K562 (cell line): ENCODE results near the gene FBXO22. TPM values are rescaled to one million over a fixed set of nuclear protein-coding genes. Genes with fewer than 3 reads are reported as not detected.

Source experiments
- BMI1 ChIP-seq: fragments of 150-350 bp; IDR thresholded peaks from 2 replicates; pipeline ENCODE4 v1.6.1; 2014; ENCODE audit warnings: low read length
- CBX8 ChIP-seq: fragments of 200-600 bp; sonication (generic); IDR thresholded peaks from 2 replicates; pipeline ENCODE4 v1.6.1; 2012; ENCODE audit warnings: borderline replicate concordance, mixed run types, low read depth, mild to moderate bottlenecking, moderate library complexity, mixed read lengths, low read length, control low read depth, inconsistent platforms; ENCODE audit not compliant: poor library complexity, severe bottlenecking; ENCODE audit errors: extremely low read depth
- CTBP1 ChIP-seq: fragments of 450-650 bp; IDR thresholded peaks from 2 replicates; pipeline ENCODE4 v1.6.1; 2016; ENCODE audit warnings: borderline replicate concordance
- GABPA ChIP-seq: fragments of 200-800 bp; sonication (Bioruptor generic); conservative IDR thresholded peaks from 2 replicates; pipeline ENCODE4 v1.6.1; 2016; ENCODE audit warnings: low read depth, missing genetic modification characterization, missing compliant biosample characterization
- HLTF ChIP-seq: fragments of 450-650 bp; IDR thresholded peaks from 2 replicates; pipeline ENCODE4 v1.6.1; 2016
- KDM5B ChIP-seq: fragments of 200-600 bp; sonication (generic); IDR thresholded peaks from 2 replicates; pipeline ENCODE4 v1.6.1; 2012; ENCODE audit warnings: low read depth, mild to moderate bottlenecking, moderate library complexity, low read length, control low read depth, inconsistent platforms; ENCODE audit not compliant: insufficient replicate concordance
- KLF1 ChIP-seq: fragments of 450-650 bp; IDR thresholded peaks from 2 replicates; pipeline ENCODE4 v1.6.1; 2016; ENCODE audit warnings: missing genetic modification characterization, missing compliant biosample characterization
- NR2F6 ChIP-seq: fragments of 450-650 bp; formaldehyde crosslinking; IDR thresholded peaks from 2 replicates; pipeline ENCODE4 v1.4.0; 2020; ENCODE audit warnings: mild to moderate bottlenecking
- PHF20 ChIP-seq: fragments of 450-650 bp; IDR thresholded peaks from 2 replicates; pipeline ENCODE4 v1.6.1; 2018; ENCODE audit not compliant: partially characterized antibody
- SMARCE1 ChIP-seq: fragments of 450-650 bp; IDR thresholded peaks from 2 replicates; pipeline ENCODE4 v1.7.1; 2016; ENCODE audit warnings: mild to moderate bottlenecking
- SOX6 ChIP-seq: fragments of 450-650 bp; IDR thresholded peaks from 2 replicates; pipeline ENCODE4 v1.6.1; 2014; ENCODE audit warnings: mild to moderate bottlenecking
- ZNF699 ChIP-seq: fragments of 250-450 bp; sonication (Bioruptor Pico); IDR thresholded peaks from 2 replicates; pipeline ENCODE4 v1.8.0; 2021; ENCODE audit warnings: mild to moderate bottlenecking, moderate library complexity; ENCODE audit not compliant: insufficient replicate concordance
- ZNF780A ChIP-seq: fragments of 250-450 bp; sonication (Bioruptor Pico); IDR thresholded peaks from 2 replicates; pipeline ENCODE4 v1.5.0; 2021; ENCODE audit warnings: mild to moderate bottlenecking
- polyA plus RNA-seq, 8 experiments: library from polyadenylated mRNA; depleted of rRNA in 4 of 8; stranded (reverse) in 5 of 8; unstranded in 3 of 8; fragments of >200 nt; fragmentation: Nextera tagmentation in 2 of 8; fragmentation: Illumina TruSeq in 1 of 8; extraction: Ambion mirVana in 2 of 8; extraction: Trizol in 1 of 8; gene quantifications; 2 replicates each; pipeline versions ENCODE4 v1.2.1 to v1.2.3, GENCODE V29; 2011 to 2014; ENCODE audit warnings: inconsistent platforms in 1 of 8, missing spikeins in 1 of 8
- total RNA-seq, 7 experiments: library from RNA; depleted of rRNA in 6 of 7; stranded (reverse); fragments of >200 nt in 6 of 7; fragmentation: Illumina TruSeq in 2 of 7; extraction: Trizol in 2 of 7; gene quantifications; 2 replicates each; pipeline versions ENCODE4 v1.2.1 to v1.2.3, GENCODE V29; 2011 to 2021; ENCODE audit warnings: low replicate concordance in 1 of 7
- TF ChIP-seq, protein P1 (sequence below): fragments of 250-450 bp; sonication (Bioruptor Pico); IDR thresholded peaks from 2 replicates; pipeline ENCODE4 v1.5.1; 2021; ENCODE audit warnings: mild to moderate bottlenecking
- TF ChIP-seq, protein P2 (sequence below): sonication (generic); formaldehyde crosslinking; IDR thresholded peaks from 2 replicates; pipeline ENCODE4 v1.5.0; 2020; ENCODE audit warnings: missing genetic modification reagents
- TF ChIP-seq, protein P3 (sequence below): fragments of 450-650 bp; IDR thresholded peaks from one replicate; pipeline ENCODE4 v1.6.1; 2018; ENCODE audit warnings: mild to moderate bottlenecking, moderate library complexity; ENCODE audit not compliant: partially characterized antibody
- TF ChIP-seq, protein P4 (sequence below): sonication (generic); formaldehyde crosslinking; IDR thresholded peaks from 2 replicates; pipeline ENCODE4 v1.8.0; 2022; ENCODE audit warnings: missing genetic modification reagents, mild to moderate bottlenecking, borderline replicate concordance
- TF ChIP-seq, protein P5 (sequence below), 3 experiments: IDR thresholded peaks in 2 of 3; conservative IDR thresholded peaks in 1 of 3; 2 replicates each; pipeline ENCODE4 v1.5.1; 2011 to 2012; ENCODE audit warnings: low read length in 3 of 3, mild to moderate bottlenecking in 3 of 3, control low read depth in 2 of 3, improper control_type of control experiment in 1 of 3, inconsistent platforms in 1 of 3, low read depth in 1 of 3, mixed read lengths in 1 of 3, moderate library complexity in 1 of 3; ENCODE audit not compliant: insufficient read depth in 2 of 3

The FBXO22 gene
- total and polyA plus RNA-seq, 9 of the 15 experiments (the other 6 are each of a cell fraction or from before 2014, with no cell fraction given) = 24.4 to 99.4 (median 66.5) TPM

DNA sequence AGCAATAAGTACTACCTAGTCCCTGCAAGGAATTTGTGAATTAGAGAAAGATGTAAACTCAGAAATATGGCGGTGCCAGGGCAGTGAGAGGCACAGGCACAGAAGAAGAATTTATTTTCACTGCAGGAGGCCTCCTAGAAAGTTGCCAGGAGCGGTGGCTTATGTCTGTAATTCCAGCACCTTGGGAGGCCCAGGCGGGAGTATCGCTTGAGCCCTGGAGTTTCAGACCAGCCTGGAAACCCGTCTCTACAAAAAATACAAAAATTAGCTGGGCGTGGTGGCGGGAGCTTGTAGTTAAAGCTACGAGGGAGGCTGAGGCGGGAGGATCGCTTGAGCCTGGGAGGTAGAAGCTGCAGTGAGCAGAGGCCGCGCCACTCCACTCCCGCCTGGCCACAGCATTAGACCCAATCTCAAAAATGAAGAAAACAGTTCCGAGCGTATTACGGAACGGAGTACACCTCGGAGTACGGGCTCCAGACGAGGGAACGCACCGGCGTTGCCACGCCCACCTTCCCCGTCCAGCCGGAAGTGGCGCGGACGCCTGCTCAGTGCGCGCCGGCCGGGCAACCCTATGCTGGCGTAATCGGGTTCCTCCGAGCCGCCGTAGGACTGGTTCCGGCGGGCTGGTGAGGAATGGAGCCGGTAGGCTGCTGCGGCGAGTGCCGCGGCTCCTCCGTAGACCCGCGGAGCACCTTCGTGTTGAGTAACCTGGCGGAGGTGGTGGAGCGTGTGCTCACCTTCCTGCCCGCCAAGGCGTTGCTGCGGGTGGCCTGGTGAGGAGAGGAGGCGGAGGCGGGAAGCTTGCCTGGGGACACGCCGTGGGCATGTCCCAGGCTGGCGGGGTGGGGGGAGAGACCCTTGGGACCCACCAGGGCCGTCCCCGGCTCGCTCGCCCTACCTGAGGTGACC lies at the start of gene FBXO22 (continued):
- TF ChIP-seq, protein P1, sequence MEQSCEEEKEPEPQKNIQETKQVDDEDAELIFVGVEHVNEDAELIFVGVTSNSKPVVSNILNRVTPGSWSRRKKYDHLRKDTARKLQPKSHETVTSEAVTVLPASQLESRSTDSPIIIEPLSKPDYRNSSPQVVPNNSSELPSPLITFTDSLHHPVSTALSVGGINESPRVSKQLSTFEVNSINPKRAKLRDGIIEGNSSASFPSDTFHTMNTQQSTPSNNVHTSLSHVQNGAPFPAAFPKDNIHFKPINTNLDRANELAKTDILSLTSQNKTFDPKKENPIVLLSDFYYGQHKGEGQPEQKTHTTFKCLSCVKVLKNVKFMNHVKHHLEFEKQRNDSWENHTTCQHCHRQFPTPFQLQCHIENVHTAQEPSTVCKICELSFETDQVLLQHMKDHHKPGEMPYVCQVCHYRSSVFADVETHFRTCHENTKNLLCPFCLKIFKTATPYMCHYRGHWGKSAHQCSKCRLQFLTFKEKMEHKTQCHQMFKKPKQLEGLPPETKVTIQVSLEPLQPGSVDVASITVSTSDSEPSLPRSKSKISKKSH (CRISPR knock-in tag) = no peak
- TF ChIP-seq, protein P2, sequence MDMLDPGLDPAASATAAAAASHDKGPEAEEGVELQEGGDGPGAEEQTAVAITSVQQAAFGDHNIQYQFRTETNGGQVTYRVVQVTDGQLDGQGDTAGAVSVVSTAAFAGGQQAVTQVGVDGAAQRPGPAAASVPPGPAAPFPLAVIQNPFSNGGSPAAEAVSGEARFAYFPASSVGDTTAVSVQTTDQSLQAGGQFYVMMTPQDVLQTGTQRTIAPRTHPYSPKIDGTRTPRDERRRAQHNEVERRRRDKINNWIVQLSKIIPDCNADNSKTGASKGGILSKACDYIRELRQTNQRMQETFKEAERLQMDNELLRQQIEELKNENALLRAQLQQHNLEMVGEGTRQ (CRISPR knock-in tag) = no peak
- peak; percentile 99 for TF ChIP-seq GABPA
- TF ChIP-seq SMARCE1 = no peak
- TF ChIP-seq CTBP1 = peak; percentile 86
- no peak for TF ChIP-seq ZNF780A
- no peak for TF ChIP-seq ZNF699 (CRISPR knock-in tag)
- TF ChIP-seq, protein P3, sequence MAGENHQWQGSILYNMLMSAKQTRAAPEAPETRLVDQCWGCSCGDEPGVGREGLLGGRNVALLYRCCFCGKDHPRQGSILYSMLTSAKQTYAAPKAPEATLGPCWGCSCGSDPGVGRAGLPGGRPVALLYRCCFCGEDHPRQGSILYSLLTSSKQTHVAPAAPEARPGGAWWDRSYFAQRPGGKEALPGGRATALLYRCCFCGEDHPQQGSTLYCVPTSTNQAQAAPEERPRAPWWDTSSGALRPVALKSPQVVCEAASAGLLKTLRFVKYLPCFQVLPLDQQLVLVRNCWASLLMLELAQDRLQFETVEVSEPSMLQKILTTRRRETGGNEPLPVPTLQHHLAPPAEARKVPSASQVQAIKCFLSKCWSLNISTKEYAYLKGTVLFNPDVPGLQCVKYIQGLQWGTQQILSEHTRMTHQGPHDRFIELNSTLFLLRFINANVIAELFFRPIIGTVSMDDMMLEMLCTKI = no peak
- peak; percentile 84 for TF ChIP-seq PHF20
- peak; percentile 55; the same call in 1 of the 2 replicates for TF ChIP-seq KLF1 (tag)
- TF ChIP-seq, protein P4, sequence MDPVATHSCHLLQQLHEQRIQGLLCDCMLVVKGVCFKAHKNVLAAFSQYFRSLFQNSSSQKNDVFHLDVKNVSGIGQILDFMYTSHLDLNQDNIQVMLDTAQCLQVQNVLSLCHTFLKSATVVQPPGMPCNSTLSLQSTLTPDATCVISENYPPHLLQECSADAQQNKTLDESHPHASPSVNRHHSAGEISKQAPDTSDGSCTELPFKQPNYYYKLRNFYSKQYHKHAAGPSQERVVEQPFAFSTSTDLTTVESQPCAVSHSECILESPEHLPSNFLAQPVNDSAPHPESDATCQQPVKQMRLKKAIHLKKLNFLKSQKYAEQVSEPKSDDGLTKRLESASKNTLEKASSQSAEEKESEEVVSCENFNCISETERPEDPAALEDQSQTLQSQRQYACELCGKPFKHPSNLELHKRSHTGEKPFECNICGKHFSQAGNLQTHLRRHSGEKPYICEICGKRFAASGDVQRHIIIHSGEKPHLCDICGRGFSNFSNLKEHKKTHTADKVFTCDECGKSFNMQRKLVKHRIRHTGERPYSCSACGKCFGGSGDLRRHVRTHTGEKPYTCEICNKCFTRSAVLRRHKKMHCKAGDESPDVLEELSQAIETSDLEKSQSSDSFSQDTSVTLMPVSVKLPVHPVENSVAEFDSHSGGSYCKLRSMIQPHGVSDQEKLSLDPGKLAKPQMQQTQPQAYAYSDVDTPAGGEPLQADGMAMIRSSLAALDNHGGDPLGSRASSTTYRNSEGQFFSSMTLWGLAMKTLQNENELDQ = no peak
- no peak for TF ChIP-seq BMI1
- TF ChIP-seq, protein P5, sequence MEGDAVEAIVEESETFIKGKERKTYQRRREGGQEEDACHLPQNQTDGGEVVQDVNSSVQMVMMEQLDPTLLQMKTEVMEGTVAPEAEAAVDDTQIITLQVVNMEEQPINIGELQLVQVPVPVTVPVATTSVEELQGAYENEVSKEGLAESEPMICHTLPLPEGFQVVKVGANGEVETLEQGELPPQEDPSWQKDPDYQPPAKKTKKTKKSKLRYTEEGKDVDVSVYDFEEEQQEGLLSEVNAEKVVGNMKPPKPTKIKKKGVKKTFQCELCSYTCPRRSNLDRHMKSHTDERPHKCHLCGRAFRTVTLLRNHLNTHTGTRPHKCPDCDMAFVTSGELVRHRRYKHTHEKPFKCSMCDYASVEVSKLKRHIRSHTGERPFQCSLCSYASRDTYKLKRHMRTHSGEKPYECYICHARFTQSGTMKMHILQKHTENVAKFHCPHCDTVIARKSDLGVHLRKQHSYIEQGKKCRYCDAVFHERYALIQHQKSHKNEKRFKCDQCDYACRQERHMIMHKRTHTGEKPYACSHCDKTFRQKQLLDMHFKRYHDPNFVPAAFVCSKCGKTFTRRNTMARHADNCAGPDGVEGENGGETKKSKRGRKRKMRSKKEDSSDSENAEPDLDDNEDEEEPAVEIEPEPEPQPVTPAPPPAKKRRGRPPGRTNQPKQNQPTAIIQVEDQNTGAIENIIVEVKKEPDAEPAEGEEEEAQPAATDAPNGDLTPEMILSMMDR (IDR thresholded peaks at IDR 0.05 in 2 of 3, conservative IDR thresholded peaks at IDR 0.05 in 1 of 3; ENCODE audit: insufficient read depth in 2 of 3, low read depth in 1 of 3, low read length in 3 of 3) = no peak; a peak in 1 of 6 replicates
- TF ChIP-seq CBX8 = no peak
- peak; percentile 65; the same call in 1 of the 2 replicates for TF ChIP-seq SOX6
- no peak for TF ChIP-seq NR2F6 (CRISPR knock-in tag)
- TF ChIP-seq HLTF = no peak
- TF ChIP-seq KDM5B = peak; percentile 83
